Measurements from ENCODE around the gene RAB32.

- TF ChIP-seq, protein P1, sequence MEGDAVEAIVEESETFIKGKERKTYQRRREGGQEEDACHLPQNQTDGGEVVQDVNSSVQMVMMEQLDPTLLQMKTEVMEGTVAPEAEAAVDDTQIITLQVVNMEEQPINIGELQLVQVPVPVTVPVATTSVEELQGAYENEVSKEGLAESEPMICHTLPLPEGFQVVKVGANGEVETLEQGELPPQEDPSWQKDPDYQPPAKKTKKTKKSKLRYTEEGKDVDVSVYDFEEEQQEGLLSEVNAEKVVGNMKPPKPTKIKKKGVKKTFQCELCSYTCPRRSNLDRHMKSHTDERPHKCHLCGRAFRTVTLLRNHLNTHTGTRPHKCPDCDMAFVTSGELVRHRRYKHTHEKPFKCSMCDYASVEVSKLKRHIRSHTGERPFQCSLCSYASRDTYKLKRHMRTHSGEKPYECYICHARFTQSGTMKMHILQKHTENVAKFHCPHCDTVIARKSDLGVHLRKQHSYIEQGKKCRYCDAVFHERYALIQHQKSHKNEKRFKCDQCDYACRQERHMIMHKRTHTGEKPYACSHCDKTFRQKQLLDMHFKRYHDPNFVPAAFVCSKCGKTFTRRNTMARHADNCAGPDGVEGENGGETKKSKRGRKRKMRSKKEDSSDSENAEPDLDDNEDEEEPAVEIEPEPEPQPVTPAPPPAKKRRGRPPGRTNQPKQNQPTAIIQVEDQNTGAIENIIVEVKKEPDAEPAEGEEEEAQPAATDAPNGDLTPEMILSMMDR (IDR thresholded peaks at IDR 0.05): no peak
- no peak for TF ChIP-seq POLR2A (IDR thresholded peaks at IDR 0.05)
- TF ChIP-seq POLR2AphosphoS5 (IDR thresholded peaks at IDR 0.05): no peak
These were observed 38.3 kb downstream of the RAB32 start for GRCh38 chr6:146581968-146582367.

Data from prostate gland (tissue), 2 donors.